NCI-H2227 (cell line): Measurements from ENCODE around the gene ERI3.
"Not testable (repeated sequence)": the region's sequence is repeated elsewhere in the genome, so short reads cannot be mapped to it uniquely, and the experiment has no call there.

ENCODE experiments used
- DNase-seq: peaks from one replicate; lab custom pipeline; 2025; ENCODE audit not compliant: unreplicated experiment; lab: John Stamatoyannopoulos, UW

ERI3 gene

DNA sequence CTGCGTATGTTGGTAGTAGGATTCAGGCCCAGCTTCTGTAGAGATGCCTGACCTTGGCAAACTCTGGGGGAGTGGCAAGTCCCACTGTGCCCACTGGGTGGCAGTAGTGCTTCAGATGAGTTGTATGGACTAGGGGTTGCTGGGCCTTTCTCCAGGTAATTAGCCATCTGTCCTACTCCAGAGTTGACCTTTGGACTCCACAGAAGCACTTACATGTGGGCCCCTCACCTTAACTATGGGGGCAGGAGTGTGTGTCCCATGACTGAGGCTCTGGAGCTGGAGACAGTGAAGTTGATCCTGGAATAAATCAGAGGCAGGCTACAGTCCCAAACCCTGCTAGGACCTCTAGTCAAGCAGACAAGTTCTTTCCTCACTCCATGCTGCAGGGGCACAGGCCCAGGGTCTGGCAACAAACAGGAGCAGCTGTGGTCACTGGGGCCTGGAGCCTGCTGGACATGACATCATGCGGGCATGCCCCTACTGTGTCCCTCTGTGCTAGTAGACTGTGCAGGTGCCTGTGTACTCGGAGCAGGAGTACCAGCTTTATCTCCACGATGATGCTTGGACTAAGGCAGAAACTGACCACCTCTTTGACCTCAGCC lies 137.1 kb downstream of the ERI3 start:
- DNase-seq, result peak; percentile 87

DNA sequence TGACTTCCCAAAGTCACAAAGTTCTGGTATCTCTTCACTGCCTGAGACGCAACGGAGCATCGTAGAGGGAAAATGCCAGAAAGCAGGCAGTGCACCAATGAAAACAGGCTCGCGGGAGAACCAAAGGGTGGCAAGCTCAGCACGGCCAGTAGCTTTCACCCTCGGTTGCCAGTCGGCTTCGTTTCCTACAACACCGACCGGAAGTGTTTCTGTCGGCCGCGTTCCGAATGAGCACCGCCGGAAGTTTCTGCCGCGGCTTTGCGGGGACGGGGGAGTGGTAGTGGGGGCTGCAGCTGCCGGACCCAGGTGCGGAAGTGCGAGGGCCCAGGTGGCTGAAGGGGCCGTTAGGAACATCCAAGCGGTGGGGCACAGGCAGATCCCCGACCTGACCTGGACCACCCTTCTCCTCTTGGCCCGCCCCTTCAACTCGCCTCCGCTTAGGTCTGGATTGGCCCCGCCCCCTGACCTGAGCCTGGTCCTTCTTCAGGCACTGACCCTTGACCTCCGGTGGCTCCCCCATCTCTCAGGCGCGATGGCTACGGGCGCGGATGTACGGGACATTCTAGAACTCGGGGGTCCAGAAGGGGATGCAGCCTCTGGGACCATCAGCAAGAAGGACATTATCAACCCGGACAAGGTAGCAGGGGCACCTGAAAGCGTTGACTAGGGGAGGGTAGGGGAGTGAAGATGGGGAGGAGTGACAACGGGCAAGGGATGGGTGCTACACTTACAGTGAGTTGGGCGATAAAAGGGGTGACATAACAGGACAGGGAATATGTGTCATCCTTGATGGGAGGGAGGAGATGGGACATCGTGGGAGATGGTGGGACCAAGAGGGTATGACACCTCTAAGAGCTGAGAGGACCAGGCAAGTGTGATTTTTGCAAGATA lies 141.6 kb downstream of the ERI3 start, which contains the start of gene DMAP1:
TSS of gene DMAP1 (plus strand) at position 250 of the 891 bp plus-strand sequence. CDS start at position 533, 283 bp downstream.
- DNase-seq, result peak; percentile 92

GRCh38 chr1:44212355-44213221 lies 142.5 kb downstream of the ERI3 start:
- no peak for DNase-seq

DNA sequence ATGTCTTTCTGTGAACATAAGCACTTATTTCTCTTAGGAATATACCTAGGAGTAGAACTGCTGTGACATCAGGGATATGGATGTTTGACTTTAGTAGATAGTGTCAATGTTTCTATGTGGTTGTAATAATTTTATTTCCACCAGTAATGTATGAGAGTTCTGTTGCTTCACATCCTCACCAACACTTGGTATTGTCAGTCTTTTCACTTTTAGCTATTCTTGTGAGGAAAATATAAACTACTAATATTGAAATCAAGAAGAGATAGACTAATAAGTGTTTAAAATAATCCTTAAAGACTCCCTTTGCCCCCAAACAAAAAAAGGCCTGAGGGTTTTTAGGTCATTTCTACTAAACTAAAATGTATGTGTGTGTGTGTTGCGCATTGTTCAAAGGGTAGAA lies 144.5 kb downstream of the ERI3 start:
- no peak for DNase-seq

DNA sequence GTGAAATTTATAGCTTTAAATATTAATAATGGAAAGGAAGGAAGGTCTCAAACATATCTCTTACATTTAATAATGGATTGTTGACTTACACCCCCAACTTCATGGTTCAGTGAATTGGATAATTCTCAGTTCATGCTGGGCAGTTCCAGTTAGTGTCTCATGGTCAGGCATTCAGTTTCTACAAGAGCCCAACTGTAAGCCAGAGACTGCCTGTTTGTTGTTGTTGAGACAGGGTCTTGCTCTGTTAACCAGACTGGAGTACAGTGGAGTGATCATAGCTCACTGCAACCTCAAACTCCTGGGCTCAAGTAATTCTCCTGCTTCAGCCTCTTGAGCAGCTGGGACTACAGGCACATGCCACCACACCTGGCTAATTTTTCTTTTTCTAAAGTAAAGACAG lies 146.8 kb downstream of the ERI3 start:
- DNase-seq, result no peak

DNA sequence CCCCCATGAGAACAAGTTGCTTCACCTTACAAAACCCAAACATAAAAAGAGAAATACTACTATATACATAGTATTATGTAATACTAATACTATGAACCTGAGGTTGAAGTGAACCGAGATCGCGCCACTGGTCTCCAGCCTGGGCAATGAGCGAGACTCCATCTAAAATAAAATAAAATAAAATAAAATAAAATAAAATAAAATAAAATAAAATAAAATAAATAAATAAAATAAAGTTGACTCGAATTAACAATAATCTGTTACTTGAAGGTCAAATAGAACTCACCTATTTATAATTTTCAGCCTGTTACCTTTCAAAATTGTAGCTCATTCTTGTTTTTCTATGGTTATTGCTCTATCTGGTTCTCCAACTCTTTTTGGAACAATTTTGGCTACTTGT lies 148.5 kb downstream of the ERI3 start:
- not testable (repeated sequence) for DNase-seq

DNA sequence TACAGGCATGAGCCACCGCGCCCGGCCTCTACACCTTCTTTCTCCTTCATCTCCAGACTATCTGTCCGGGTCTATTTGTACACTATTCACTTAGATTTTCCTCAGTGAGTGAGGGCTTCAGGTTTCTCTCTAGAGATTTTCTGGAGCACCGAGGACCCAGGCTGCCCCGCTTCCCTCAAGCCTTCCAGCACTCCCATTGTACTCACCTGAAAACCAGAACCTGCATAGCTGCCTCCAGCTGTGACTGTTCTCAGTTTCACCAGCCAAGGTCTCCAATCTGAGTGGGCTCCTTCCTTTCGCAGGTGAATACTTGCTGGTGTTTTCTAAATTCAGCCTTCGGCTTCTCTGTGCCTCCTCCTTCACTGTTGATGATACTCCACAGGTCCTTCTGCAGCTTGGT lies 154.7 kb downstream of the ERI3 start:
- DNase-seq, result no peak

- no peak for DNase-seq
These were observed 180.4 kb downstream of the ERI3 start for GRCh38 chr1:44174630-44175029.
